GM21825 (cell line): ENCODE measurements around the gene TIAM2.
"Not testable (repeated sequence)": the region's sequence is repeated elsewhere in the genome, so short reads cannot be mapped to it uniquely, and the experiment has no call there.

Experiments used
- ATAC-seq: cut with Tn5 transposase; IDR thresholded peaks from one replicate; pipeline ENCODE4 v1.9.1; 2021; ENCODE audit warnings: mild to moderate bottlenecking, moderate library complexity; ENCODE audit not compliant: unreplicated experiment

Gene TIAM2

DNA sequence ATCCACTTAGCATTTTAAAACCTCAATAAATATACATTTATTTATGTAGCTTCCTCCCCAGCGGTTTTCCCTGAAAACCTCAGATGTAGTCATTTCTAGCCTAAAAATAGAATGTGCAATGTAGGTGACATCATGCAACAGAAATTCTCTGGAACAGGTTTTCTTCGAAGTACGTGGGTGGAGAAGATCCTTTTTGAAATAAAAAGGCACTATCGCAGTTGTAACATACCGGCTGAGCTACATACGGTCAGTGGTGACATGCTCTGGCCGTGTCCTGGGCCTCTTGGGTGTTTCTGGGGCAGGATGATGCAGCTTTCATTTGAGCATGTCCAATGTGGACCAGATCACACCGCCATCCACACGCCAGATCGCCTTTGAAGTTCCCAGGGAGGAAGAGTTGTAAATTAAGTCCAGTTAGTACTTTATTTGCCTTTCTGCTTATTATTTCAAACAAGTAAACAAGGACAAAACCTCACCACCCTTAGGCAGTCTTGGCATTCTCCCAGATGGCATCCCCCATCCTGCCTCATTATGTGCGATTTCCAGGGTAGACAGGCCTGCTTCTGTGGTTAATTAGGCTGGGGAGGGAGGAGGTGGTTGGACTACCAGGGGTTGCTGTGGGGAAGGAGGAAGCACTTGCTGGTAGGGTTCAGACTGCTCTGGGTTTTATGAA lies 159.2 kb downstream of the TIAM2 start:
- ATAC-seq = no peak

GRCh38 chr6:155155787-155156447 lies 160.8 kb downstream of the TIAM2 start:
- no peak for ATAC-seq

DNA sequence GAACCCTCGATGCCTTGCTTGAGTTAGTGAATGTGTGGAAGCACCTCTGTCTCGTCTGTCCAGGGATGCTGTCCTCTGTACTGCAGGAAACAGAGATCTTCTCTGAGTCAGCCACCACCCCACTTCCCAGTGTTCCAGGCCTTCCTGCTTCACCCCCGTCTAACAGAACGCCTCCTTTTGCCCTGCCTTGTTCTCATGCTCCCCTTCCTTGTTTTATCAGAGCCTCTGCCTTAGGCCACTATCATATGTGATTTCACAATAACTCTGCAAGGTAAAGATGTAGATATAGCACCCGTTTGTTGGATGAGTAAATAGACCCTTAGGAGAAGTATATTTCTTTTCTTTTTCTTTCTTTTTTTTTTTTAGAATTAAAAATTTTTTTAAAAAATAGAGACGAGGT lies 162.0 kb downstream of the TIAM2 start:
- ATAC-seq = no peak

- ATAC-seq = no peak
These were observed 163.1 kb downstream of the TIAM2 start for GRCh38 chr6:155158030-155158843.

GRCh38 chr6:155162682-155163081 lies 167.6 kb downstream of the TIAM2 start:
- ATAC-seq = no peak

DNA sequence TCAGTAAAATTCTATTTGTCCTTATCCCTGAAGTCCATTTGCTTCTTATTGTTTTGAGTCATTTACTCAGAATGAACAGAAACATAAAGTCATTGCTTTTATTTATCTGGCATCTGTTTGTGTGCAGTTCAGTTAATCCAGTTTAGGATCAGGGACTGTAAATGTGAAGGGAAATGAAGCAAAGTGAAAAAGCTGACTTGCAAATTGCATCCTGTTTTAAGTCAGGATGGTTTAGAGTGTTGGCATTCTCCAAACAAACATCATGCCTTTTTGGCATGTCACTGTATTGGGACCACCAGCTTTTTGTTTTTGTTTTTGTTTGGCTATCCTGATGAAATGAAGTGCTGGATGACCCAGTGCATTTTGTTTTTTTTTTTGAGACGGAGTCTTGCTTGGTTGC lies 168.5 kb downstream of the TIAM2 start:
- no peak for ATAC-seq

DNA sequence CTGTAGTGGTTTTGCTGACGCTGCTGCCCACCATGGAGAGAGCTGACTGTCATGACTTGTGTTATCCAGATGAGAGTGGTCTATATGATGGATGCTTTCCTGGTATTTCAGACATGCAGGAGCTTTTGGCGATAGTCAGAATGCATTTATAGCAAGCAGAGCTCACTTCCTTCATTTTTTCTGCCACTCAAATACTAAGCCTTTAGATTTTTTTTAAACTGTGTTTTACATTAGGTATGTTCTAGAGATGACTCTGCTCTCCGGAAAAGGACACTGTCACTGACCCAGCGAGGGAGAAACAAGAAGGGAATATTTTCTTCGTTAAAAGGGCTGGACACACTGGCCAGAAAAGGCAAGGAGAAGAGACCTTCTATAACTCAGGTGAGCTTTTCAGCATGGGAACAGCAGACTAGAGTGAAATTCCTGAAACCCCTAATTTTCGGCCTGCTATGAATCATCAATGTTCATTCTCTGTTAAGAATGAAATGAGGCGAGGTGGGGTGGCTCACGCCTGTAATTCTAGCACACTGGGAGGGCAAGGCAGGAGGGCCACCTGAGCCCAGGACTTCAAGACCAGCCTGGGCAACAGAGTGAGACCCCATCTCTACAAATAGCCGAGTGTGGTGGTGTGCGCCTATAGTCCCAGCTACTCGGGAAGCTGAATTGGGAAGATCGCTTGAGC lies 170.1 kb downstream of the TIAM2 start:
- ATAC-seq = no peak

- ATAC-seq = no peak
These were observed 175.4 kb downstream of the TIAM2 start for GRCh38 chr6:155170519-155170918.

- peak; percentile 73 for ATAC-seq
These were observed 176.1 kb downstream of the TIAM2 start for GRCh38 chr6:155171109-155171746.

GRCh38 chr6:155171747-155172449 lies 176.8 kb downstream of the TIAM2 start:
- ATAC-seq = peak; percentile 6

- no peak for ATAC-seq
These were observed 178.4 kb downstream of the TIAM2 start for GRCh38 chr6:155173488-155173887.

GRCh38 chr6:155174576-155175211 lies 179.6 kb downstream of the TIAM2 start:
- peak; percentile 59 for ATAC-seq

DNA sequence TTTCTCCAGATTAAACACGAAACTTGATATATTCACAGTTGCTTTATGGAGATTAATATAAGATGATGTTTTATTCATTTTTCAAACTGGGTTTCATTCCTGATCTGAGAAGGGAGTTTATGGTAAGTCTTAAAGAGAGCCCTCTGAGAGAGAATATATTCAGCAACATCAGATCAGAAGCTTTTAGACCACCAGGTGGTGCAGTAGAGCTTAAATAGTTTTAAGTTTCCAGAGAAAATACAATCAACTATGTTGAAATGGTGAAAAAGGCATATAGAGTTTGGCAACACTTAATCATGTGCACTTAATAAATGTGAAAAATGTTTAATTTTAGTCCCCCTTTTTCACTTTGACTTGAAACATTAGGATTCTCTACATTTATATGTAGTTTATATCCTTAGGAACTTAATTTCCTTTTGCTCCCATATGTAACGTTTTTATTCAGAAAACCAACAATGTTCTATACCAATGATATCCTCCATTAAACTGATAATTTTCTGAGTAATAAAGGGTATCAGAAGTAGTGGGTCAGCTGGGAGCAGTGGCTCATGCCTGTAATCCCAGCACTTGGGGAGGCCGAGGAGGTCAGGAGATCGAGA lies 182.3 kb downstream of the TIAM2 start:
- no peak for ATAC-seq

- ATAC-seq = peak; percentile 59
These were observed 186.4 kb downstream of the TIAM2 start for GRCh38 chr6:155181498-155181897.

DNA sequence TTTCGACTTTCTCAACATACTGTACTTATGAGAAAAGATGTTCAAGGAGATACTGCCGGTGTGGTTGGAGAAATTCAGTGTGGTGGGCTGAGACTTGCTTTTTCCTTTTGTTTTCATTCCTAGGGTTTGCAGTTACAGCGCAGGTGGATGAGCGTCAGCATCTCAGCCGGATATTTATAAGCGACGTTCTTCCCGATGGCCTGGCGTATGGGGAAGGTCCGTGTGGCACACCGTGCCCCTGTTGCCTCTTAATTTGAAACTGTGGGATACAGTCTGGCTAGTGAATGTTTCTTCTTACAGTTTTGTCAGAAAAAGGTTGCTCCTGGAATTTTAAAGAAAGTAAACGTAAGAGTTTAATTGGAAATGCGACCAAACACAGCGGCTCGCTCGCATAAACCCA lies 187.0 kb downstream of the TIAM2 start:
- ATAC-seq = no peak

DNA sequence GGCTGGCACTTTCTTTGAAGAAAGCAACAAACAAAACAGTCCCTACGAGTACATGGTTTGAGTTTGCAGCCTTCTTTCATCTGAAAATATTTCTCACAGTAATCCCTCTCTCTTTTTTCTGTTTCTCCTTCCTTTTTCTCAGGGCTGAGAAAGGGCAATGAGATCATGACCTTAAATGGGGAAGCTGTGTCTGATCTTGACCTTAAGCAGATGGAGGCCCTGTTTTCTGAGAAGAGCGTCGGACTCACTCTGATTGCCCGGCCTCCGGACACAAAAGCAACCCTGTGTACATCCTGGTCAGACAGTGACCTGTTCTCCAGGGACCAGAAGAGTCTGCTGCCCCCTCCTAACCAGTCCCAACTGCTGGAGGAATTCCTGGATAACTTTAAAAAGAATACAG lies 188.0 kb downstream of the TIAM2 start:
- ATAC-seq = peak; percentile 38

- ATAC-seq = not testable (repeated sequence)
These were observed 189.9 kb downstream of the TIAM2 start for GRCh38 chr6:155185041-155185440.

DNA sequence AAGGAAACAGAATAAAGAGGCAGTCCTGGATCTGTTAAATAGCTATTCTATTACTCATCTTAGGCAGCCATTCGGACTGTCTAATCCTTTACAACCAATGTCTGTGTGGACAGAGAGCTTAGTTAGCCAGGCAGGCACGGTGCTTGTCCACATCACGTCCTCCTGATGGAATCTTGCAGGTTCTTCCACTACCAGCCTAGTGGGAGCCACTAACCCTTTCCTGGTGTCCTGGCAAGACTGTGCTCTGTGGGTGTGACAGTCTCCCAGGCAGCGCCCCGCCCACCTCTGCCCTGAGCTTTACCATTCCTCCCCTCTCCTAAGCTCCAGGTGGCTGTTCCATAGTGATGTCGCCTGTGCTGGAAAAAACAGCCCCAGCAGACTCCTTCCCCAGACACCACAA lies 190.4 kb downstream of the TIAM2 start:
- ATAC-seq = no peak

GRCh38 chr6:155186052-155186658 lies 191.0 kb downstream of the TIAM2 start:
- ATAC-seq = no peak
